HCT116 (cell line): ENCODE results near the gene PSMA6. TPM values are rescaled to one million over a fixed set of nuclear protein-coding genes. Genes with fewer than 3 reads are reported as not detected.

Experiments
- ATAC-seq: fragments of 200-7000 bp; cut with Tn5 transposase; 2 replicates; pipeline ENCODE4 v1.9.1; 2020; ENCODE audit warnings: mild to moderate bottlenecking, moderate library complexity
- BruUV-seq: library from RNA; stranded (reverse); fragments of 400-500 nt; replicated peaks from 2 replicates; lab custom pipeline; 2021; lab: Mats Ljungman, UMichigan
- CTCF ChIA-PET: fragments of 300-600 bp; sonication (Branson Sonifier 250); formaldehyde crosslinking; loops from one replicate; lab custom pipeline; 2021; ENCODE audit warnings: antibody characterized with exemption; lab: Charles Lee
- POLR2A ChIA-PET: fragments of 300-600, 350-600 bp; sonication (Branson Sonifier 250); formaldehyde crosslinking; loops from one replicate; lab custom pipeline; 2021; ENCODE audit warnings: antibody characterized with exemption; lab: Charles Lee
- RAD21 ChIA-PET, 2 experiments: fragments of 300-600 bp; sonication (Branson Sonifier 250); formaldehyde crosslinking; loops; one replicate each; lab custom pipeline; 2023; ENCODE audit warnings: low total read pairs in 2 of 2; ENCODE audit not compliant: uncharacterized antibody in 2 of 2, unreplicated experiment in 2 of 2, low non-redundant PET in 1 of 2; lab: Charles Lee
- DNase-seq: peaks from one replicate; pipeline ENCODE4 v3.0.0-alpha.2; 2010; ENCODE audit warnings: low read depth, low spot score
- H2AFZ ChIP-seq: fragments of 200-600 bp; shearing (Covaris generic), sonication (generic); 2 replicates; pipeline ENCODE4 v1.6.1; 2017; ENCODE audit warnings: low read depth, mixed run types, mixed read lengths, antibody characterized with exemption, low read length; ENCODE audit not compliant: poor library complexity, severe bottlenecking
- H3K27ac ChIP-seq: 2 replicates; pipeline ENCODE4 v1.5.1; 2012; ENCODE audit warnings: low read depth, low read length
- H3K27me3 ChIP-seq: fragments of 200-600 bp; sonication (generic); 2 replicates; pipeline ENCODE4 v1.6.1; 2016; ENCODE audit warnings: mixed run types, low read length, mixed read lengths; ENCODE audit not compliant: insufficient read depth
- H3K36me3 ChIP-seq, 2 experiments: fragments of 200-500 bp in 1 of 2; fragments of 200-600 bp in 1 of 2; sonication (Bioruptor generic) in 1 of 2; sonication (generic) in 1 of 2; 2 replicates each; pipeline versions ENCODE4 v1.5.1 to v1.6.1; 2014 to 2016; ENCODE audit warnings: low read length in 2 of 2, inconsistent platforms in 1 of 2, mixed read lengths in 1 of 2, mixed run types in 1 of 2; ENCODE audit not compliant: insufficient read depth in 2 of 2, control insufficient read depth in 1 of 2
- H3K4me1 ChIP-seq, 2 experiments: fragments of 200-600 bp in 1 of 2; sonication (generic) in 1 of 2; 2 replicates each; pipeline versions ENCODE4 v1.5.1 to v1.6.1; 2012 to 2017; ENCODE audit warnings: low read length in 2 of 2, inconsistent platforms in 1 of 2, mild to moderate bottlenecking in 1 of 2, mixed read lengths in 1 of 2, mixed run types in 1 of 2, moderate library complexity in 1 of 2; ENCODE audit not compliant: insufficient read depth in 2 of 2, control insufficient read depth in 1 of 2
- H3K4me2 ChIP-seq: fragments of 200-600 bp; sonication (generic); 2 replicates; pipeline ENCODE4 v1.6.1; 2017; ENCODE audit warnings: mixed run types, low read length, mixed read lengths
- H3K4me3 ChIP-seq, 2 experiments: fragments of 200-600 bp in 1 of 2; sonication (generic) in 1 of 2; replicated peaks in 1 of 2; 2 replicates each; pipeline ENCODE4 v1.5.1; 2011 to 2016; ENCODE audit warnings: low read length in 2 of 2, control low read depth in 1 of 2, low read depth in 1 of 2, mild to moderate bottlenecking in 1 of 2, mixed read lengths in 1 of 2, mixed run types in 1 of 2
- H3K79me2 ChIP-seq: fragments of 200-600 bp; sonication (generic); 2 replicates; pipeline ENCODE4 v1.6.1; 2017; ENCODE audit warnings: mild to moderate bottlenecking, mixed run types, low read length, moderate library complexity, mixed read lengths; ENCODE audit not compliant: insufficient read depth
- H3K9ac ChIP-seq: fragments of 200-600 bp; sonication (generic); 2 replicates; pipeline ENCODE4 v1.6.1; 2016; ENCODE audit warnings: low read length, mixed read lengths
- H3K9me2 ChIP-seq: fragments of 200-600 bp; sonication (generic), shearing (Covaris generic); 2 replicates; pipeline ENCODE4 v1.6.1; 2017; ENCODE audit warnings: mixed run types, mild to moderate bottlenecking, moderate library complexity; ENCODE audit not compliant: insufficient read depth
- H3K9me3 ChIP-seq, 2 experiments: fragments of 200-500 bp in 1 of 2; fragments of 200-600 bp in 1 of 2; sonication (Bioruptor generic) in 1 of 2; sonication (generic) in 1 of 2; 2 replicates each; pipeline ENCODE4 v1.6.1; 2014 to 2017; ENCODE audit warnings: low read length in 2 of 2, mixed read lengths in 2 of 2, inconsistent platforms in 1 of 2, low read depth in 1 of 2, mild to moderate bottlenecking in 1 of 2, mixed run types in 1 of 2, moderate library complexity in 1 of 2; ENCODE audit not compliant: control insufficient read depth in 1 of 2, insufficient read depth in 1 of 2
- H4K20me1 ChIP-seq: fragments of 200-600 bp; sonication (generic), shearing (Covaris generic); 2 replicates; pipeline ENCODE4 v1.6.1; 2017; ENCODE audit warnings: mixed run types, mild to moderate bottlenecking, moderate library complexity; ENCODE audit not compliant: insufficient read depth
- CEBPB ChIP-seq: IDR thresholded peaks from 2 replicates; pipeline ENCODE4 v1.6.1; 2012; ENCODE audit warnings: low read depth
- ELF1 ChIP-seq: IDR thresholded peaks from 2 replicates; pipeline ENCODE4 v1.6.1; 2012; ENCODE audit warnings: low read depth, borderline replicate concordance
- EZH2 ChIP-seq: fragments of 200-600 bp; sonication (generic); IDR thresholded peaks from 2 replicates; pipeline ENCODE4 v1.6.1; 2017; ENCODE audit warnings: antibody characterized with exemption, mixed run types
- FOSL1 ChIP-seq: IDR thresholded peaks from 2 replicates; pipeline ENCODE4 v1.6.1; 2012; ENCODE audit warnings: low read depth
- SRF ChIP-seq: IDR thresholded peaks from 2 replicates; pipeline ENCODE4 v1.6.1; 2012; ENCODE audit warnings: low read depth
- TCF7L2 ChIP-seq: IDR thresholded peaks from 2 replicates; pipeline ENCODE4 v1.7.0; 2011; ENCODE audit warnings: borderline replicate concordance, inconsistent platforms; ENCODE audit not compliant: insufficient read depth, insufficient read length; ENCODE audit errors: extremely low read depth
- ZNF274 ChIP-seq: fragments of 200-500 bp; sonication (Bioruptor generic); IDR thresholded peaks from 2 replicates; pipeline ENCODE4 v1.6.1; 2014; ENCODE audit warnings: mild to moderate bottlenecking, low read depth, low read length, inconsistent platforms
- intact Hi-C: fragments of 100-400 bp; cut with micrococcal nuclease; formaldehyde crosslinking; loops from 2 replicates; pipeline ENCODE4 v1.10.0; 2022
- total RNA-seq: library from RNA; stranded (reverse); gene quantifications from one replicate; pipeline ENCODE4 v1.2.1, GENCODE V29; 2021; ENCODE audit not compliant: unreplicated experiment
- TF ChIP-seq, protein P1 (sequence below): IDR thresholded peaks from 2 replicates; pipeline ENCODE4 v1.6.1; 2011; ENCODE audit warnings: mild to moderate bottlenecking, low read length, moderate library complexity; ENCODE audit not compliant: insufficient replicate concordance; ENCODE audit errors: extremely low read depth
- TF ChIP-seq, protein P2 (sequence below): IDR thresholded peaks from 2 replicates; pipeline ENCODE4 v1.6.1; 2012
- TF ChIP-seq, protein P3 (sequence below), 3 experiments: fragments of 200-600 bp in 1 of 3; sonication (generic) in 1 of 3; IDR thresholded peaks in 2 of 3; conservative IDR thresholded peaks in 1 of 3; 2 replicates each; pipeline ENCODE4 v1.5.1; 2012 to 2017; ENCODE audit warnings: low read depth in 2 of 3, low read length in 2 of 3, antibody characterized with exemption in 1 of 3, borderline replicate concordance in 1 of 3, control low read depth in 1 of 3, mild to moderate bottlenecking in 1 of 3, mixed read lengths in 1 of 3, mixed run types in 1 of 3, moderate library complexity in 1 of 3; ENCODE audit not compliant: insufficient read depth in 1 of 3
- TF ChIP-seq, protein P4 (sequence below): IDR thresholded peaks from 2 replicates; pipeline ENCODE4 v1.6.1; 2012
- TF ChIP-seq, protein P5 (sequence below): IDR thresholded peaks from 2 replicates; pipeline ENCODE4 v1.6.1; 2012; ENCODE audit warnings: low read depth

Gene PSMA6
- total RNA-seq, 1 experiment from 2014 or later = 194 TPM

DNA sequence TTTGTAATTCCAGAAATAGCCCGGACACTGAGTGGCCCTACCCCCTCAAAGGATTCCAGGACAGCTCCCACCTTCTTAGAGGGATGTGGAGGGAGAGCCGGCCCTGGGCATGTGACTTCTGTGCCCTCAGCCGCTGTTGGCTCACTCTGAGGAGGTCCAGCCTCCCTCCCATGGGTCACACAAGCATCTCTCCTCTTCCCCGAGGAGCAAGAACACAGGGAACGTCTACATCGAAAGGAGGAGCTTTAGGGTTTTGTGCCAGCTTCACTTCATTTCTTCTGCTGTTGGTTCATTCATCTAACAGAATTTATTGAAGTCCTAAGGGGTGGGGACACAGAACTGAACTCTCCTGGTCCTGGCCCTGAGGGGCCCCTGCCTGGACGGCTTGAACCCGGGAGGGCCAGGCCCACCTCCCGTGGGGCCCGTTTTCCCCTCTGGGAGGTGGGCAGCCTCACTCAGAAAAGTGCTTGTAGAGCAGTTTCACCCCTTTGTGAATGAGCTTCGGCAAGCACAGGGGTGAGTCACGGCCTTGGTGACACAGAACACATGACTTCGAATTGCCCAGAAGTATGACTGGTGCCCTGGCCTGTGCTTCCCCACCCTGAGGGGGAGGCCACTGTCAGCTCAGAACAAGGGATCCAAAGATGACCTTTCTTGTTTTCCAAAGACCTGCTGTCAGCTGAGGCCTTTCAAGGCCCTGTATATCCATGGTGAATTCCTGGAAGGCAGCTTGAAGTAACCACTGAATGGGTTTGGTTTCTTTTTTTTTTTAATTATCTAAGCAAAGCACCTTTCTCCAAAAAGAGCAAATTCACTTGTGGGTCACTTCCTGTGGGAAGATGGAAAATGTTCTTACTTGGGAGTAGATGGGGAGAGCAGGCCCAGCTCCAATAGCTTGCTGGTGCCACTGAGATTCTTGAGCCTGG is 73.2 kb downstream of the PSMA6 start (continued):
- TF ChIP-seq, protein P1, sequence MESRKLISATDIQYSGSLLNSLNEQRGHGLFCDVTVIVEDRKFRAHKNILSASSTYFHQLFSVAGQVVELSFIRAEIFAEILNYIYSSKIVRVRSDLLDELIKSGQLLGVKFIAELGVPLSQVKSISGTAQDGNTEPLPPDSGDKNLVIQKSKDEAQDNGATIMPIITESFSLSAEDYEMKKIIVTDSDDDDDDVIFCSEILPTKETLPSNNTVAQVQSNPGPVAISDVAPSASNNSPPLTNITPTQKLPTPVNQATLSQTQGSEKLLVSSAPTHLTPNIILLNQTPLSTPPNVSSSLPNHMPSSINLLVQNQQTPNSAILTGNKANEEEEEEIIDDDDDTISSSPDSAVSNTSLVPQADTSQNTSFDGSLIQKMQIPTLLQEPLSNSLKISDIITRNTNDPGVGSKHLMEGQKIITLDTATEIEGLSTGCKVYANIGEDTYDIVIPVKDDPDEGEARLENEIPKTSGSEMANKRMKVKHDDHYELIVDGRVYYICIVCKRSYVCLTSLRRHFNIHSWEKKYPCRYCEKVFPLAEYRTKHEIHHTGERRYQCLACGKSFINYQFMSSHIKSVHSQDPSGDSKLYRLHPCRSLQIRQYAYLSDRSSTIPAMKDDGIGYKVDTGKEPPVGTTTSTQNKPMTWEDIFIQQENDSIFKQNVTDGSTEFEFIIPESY = no peak
- TF ChIP-seq, protein P2, sequence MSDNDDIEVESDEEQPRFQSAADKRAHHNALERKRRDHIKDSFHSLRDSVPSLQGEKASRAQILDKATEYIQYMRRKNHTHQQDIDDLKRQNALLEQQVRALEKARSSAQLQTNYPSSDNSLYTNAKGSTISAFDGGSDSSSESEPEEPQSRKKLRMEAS = peak; percentile 87
- TF ChIP-seq TCF7L2 (no peak), CEBPB (no peak)

DNA sequence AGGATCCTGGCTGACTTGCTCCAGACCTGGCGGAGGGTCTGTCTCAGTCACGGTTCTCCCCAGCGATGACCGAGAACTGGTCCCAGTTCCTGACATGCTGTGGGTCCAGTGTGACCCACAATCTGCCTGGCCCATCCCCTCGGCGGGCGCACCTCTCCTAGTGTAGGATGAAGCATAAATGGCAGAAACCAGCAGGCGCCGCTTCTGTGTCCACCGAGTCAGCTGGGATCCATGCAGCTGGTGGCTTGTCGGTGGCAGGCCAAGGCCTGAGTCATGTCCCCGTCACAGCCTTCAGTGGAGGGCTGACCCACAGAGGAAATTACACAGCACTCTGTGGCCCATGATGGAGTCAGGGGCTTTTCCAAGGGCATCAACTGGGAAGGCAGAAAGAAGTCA is 73.9 kb downstream of the PSMA6 start:
- no peak for DNase-seq

More for the DNA sequence above, 73.9 kb downstream of the PSMA6 start:
- no peak overlapping the region for H2AFZ ChIP-seq
- BruUV-seq = no TSS peak
- intact Hi-C loops = no loop called here
- no peaks in the 10 kb centered on the region; a peak in 1 of 4 replicates for H3K9me3 ChIP-seq
- H3K36me3 ChIP-seq = no peaks in the 10 kb centered on the region
- ChIA-PET RAD21 (interaction anchor here in 1 of 2 experiments (0.6 to 1.0 kb wide), 2 partner anchors 15 to 38 kb away, joined by 3 read pairs; no protein-coding TSS in a partner anchor), POLR2A (interaction anchor here (0.9 to 1.7 kb wide), 3 partner anchors 8 to 74 kb away, joined by 4 to 8 read pairs (median 7); partner anchors contain the start of genes NFKBIA and PSMA6), CTCF (interaction anchor here (1.4 kb wide), 1 partner anchor 8 kb away, joined by 3 read pairs; no protein-coding TSS in a partner anchor)
- no peaks in the 10 kb centered on the region for H3K27me3 ChIP-seq
- no peaks in the 10 kb centered on the region for H3K79me2 ChIP-seq
- H3K4me3 ChIP-seq = no peak overlapping the region
- ATAC-seq = no peak
- H3K4me1 ChIP-seq = peaks cover 12 to 31% of the 10 kb centered on the region in 2 experiments
- TF ChIP-seq EZH2 (no peak), SRF (no peak), CEBPB (no peak), ZNF274 (no peak), ELF1 (no peak), FOSL1 (no peak)
- TF ChIP-seq, protein P3, sequence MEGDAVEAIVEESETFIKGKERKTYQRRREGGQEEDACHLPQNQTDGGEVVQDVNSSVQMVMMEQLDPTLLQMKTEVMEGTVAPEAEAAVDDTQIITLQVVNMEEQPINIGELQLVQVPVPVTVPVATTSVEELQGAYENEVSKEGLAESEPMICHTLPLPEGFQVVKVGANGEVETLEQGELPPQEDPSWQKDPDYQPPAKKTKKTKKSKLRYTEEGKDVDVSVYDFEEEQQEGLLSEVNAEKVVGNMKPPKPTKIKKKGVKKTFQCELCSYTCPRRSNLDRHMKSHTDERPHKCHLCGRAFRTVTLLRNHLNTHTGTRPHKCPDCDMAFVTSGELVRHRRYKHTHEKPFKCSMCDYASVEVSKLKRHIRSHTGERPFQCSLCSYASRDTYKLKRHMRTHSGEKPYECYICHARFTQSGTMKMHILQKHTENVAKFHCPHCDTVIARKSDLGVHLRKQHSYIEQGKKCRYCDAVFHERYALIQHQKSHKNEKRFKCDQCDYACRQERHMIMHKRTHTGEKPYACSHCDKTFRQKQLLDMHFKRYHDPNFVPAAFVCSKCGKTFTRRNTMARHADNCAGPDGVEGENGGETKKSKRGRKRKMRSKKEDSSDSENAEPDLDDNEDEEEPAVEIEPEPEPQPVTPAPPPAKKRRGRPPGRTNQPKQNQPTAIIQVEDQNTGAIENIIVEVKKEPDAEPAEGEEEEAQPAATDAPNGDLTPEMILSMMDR (IDR thresholded peaks at IDR 0.05 in 2 of 3, conservative IDR thresholded peaks at IDR 0.05 in 1 of 3; ENCODE audit: borderline replicate concordance in 1 of 3, insufficient read depth in 1 of 3, low read depth in 2 of 3, low read length in 2 of 3) = no peak
- TF ChIP-seq, protein P4, sequence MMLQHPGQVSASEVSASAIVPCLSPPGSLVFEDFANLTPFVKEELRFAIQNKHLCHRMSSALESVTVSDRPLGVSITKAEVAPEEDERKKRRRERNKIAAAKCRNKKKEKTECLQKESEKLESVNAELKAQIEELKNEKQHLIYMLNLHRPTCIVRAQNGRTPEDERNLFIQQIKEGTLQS = no peak
- TF ChIP-seq, protein P5, sequence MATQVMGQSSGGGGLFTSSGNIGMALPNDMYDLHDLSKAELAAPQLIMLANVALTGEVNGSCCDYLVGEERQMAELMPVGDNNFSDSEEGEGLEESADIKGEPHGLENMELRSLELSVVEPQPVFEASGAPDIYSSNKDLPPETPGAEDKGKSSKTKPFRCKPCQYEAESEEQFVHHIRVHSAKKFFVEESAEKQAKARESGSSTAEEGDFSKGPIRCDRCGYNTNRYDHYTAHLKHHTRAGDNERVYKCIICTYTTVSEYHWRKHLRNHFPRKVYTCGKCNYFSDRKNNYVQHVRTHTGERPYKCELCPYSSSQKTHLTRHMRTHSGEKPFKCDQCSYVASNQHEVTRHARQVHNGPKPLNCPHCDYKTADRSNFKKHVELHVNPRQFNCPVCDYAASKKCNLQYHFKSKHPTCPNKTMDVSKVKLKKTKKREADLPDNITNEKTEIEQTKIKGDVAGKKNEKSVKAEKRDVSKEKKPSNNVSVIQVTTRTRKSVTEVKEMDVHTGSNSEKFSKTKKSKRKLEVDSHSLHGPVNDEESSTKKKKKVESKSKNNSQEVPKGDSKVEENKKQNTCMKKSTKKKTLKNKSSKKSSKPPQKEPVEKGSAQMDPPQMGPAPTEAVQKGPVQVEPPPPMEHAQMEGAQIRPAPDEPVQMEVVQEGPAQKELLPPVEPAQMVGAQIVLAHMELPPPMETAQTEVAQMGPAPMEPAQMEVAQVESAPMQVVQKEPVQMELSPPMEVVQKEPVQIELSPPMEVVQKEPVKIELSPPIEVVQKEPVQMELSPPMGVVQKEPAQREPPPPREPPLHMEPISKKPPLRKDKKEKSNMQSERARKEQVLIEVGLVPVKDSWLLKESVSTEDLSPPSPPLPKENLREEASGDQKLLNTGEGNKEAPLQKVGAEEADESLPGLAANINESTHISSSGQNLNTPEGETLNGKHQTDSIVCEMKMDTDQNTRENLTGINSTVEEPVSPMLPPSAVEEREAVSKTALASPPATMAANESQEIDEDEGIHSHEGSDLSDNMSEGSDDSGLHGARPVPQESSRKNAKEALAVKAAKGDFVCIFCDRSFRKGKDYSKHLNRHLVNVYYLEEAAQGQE = no peak
- H3K27ac ChIP-seq = peak overlapping the region; percentile 31; the same call in 1 of the 2 replicates
- no peaks in the 10 kb centered on the region for H3K9me2 ChIP-seq
- H4K20me1 ChIP-seq = no peaks in the 10 kb centered on the region
- peak overlapping the region; percentile 63 for H3K4me2 ChIP-seq
- H3K9ac ChIP-seq = no peak overlapping the region
